ENCODE measurements around the gene PLXNA4.

Gene PLXNA4

GRCh38 chr7:132560825-132561529 lies 15.3 kb downstream of the PLXNA4 start:
- DNase-seq = no peak

GRCh38 chr7:132560105-132560504 lies 16.2 kb downstream of the PLXNA4 start:
- DNase-seq = no peak

- no peak for DNase-seq
Measured at GRCh38 chr7:132558815-132559214, 17.5 kb downstream of the PLXNA4 start.

GRCh38 chr7:132557489-132558044 lies 18.7 kb downstream of the PLXNA4 start:
- no peak for DNase-seq

GRCh38 chr7:132554446-132554845 lies 21.8 kb downstream of the PLXNA4 start:
- DNase-seq = no peak

GRCh38 chr7:132553031-132553430 lies 23.2 kb downstream of the PLXNA4 start:
- no peak for DNase-seq

GRCh38 chr7:132551886-132552285 lies 24.4 kb downstream of the PLXNA4 start:
- no peak for DNase-seq

GRCh38 chr7:132551439-132551838 lies 24.8 kb downstream of the PLXNA4 start:
- DNase-seq = no peak

- no peak for DNase-seq
Measured at GRCh38 chr7:132548489-132549078, 27.7 kb downstream of the PLXNA4 start.

- DNase-seq = no peak
Measured at GRCh38 chr7:132547821-132548220, 28.4 kb downstream of the PLXNA4 start.

- DNase-seq = no peak
Measured at GRCh38 chr7:132546366-132547127, 29.7 kb downstream of the PLXNA4 start.

GRCh38 chr7:132545756-132546155 lies 30.5 kb downstream of the PLXNA4 start:
- no peak for DNase-seq

GRCh38 chr7:132544999-132545398 lies 31.3 kb downstream of the PLXNA4 start:
- no peak for DNase-seq

GRCh38 chr7:132544025-132544424 lies 32.2 kb downstream of the PLXNA4 start:
- DNase-seq = no peak

GRCh38 chr7:132542895-132543294 lies 33.4 kb downstream of the PLXNA4 start:
- no peak for DNase-seq

- no peak for DNase-seq
Measured at GRCh38 chr7:132541656-132542055, 34.6 kb downstream of the PLXNA4 start.

GRCh38 chr7:132537456-132538145 lies 38.7 kb downstream of the PLXNA4 start:
- no peak for DNase-seq

GRCh38 chr7:132536654-132537395 lies 39.4 kb downstream of the PLXNA4 start:
- DNase-seq = no peak

- no peak for DNase-seq
Measured at GRCh38 chr7:132533916-132534315, 42.4 kb downstream of the PLXNA4 start.

- no peak for DNase-seq
Measured at GRCh38 chr7:132532281-132532680, 44.0 kb downstream of the PLXNA4 start.

- no peak for DNase-seq
Measured at GRCh38 chr7:132531562-132531961, 44.7 kb downstream of the PLXNA4 start.

- DNase-seq = no peak
Measured at GRCh38 chr7:132528695-132529094, 47.6 kb downstream of the PLXNA4 start.
